Hepatocyte (in vitro differentiated cells): ENCODE results near the gene HTR3A. TPM values are rescaled to one million over a fixed set of nuclear protein-coding genes. Genes with fewer than 3 reads are reported as not detected.

Experiments
- DNase-seq: peaks from one replicate; pipeline ENCODE4 v3.0.0-alpha.2; 2016; ENCODE audit warnings: low spot score
- H2AFZ ChIP-seq: fragments of 200-600 bp; sonication (generic); 2 replicates; pipeline ENCODE4 v1.6.0; 2016; ENCODE audit warnings: antibody characterized with exemption, mild to moderate bottlenecking
- H3K27ac ChIP-seq: fragments of 200-600 bp; sonication (generic); 2 replicates; pipeline ENCODE4 v1.5.1; 2016; ENCODE audit warnings: mild to moderate bottlenecking
- H3K27me3 ChIP-seq: fragments of 200-600 bp; sonication (generic); 2 replicates; pipeline ENCODE4 v1.6.1; 2016
- H3K36me3 ChIP-seq: fragments of 200-600 bp; sonication (generic); replicated peaks from 2 replicates; pipeline ENCODE4 v1.5.1; 2016; ENCODE audit warnings: low read depth; ENCODE audit not compliant: insufficient read depth
- H3K4me1 ChIP-seq: fragments of 200-600 bp; sonication (generic); 2 replicates; pipeline ENCODE4 v1.5.1; 2016; ENCODE audit warnings: mild to moderate bottlenecking, moderate library complexity; ENCODE audit not compliant: insufficient read depth
- H3K4me2 ChIP-seq: fragments of 200-600 bp; sonication (generic); 2 replicates; pipeline ENCODE4 v1.6.0; 2016
- H3K4me3 ChIP-seq: fragments of 200-600 bp; sonication (generic); 2 replicates; pipeline ENCODE4 v1.5.1; 2016; ENCODE audit warnings: mild to moderate bottlenecking
- H3K79me2 ChIP-seq: fragments of 200-600 bp; sonication (generic); 2 replicates; pipeline ENCODE4 v1.6.0; 2017; ENCODE audit warnings: mild to moderate bottlenecking
- H3K9me2 ChIP-seq: fragments of 200-600 bp; sonication (generic); replicated peaks from 2 replicates; pipeline ENCODE4 v1.6.0; 2017; ENCODE audit warnings: mild to moderate bottlenecking; ENCODE audit not compliant: insufficient read depth
- H3K9me3 ChIP-seq: fragments of 200-600 bp; sonication (generic); 2 replicates; pipeline ENCODE4 v1.5.1; 2016; ENCODE audit warnings: low read depth, mild to moderate bottlenecking
- H4K20me1 ChIP-seq: fragments of 200-600 bp; sonication (generic); 2 replicates; pipeline ENCODE4 v1.6.0; 2016; ENCODE audit warnings: mild to moderate bottlenecking; ENCODE audit not compliant: insufficient read depth, poor library complexity, severe bottlenecking
- CTCF ChIP-seq: fragments of 200-600 bp; sonication (generic); IDR thresholded peaks from 2 replicates; pipeline ENCODE4 v1.5.1; 2016; ENCODE audit warnings: antibody characterized with exemption, mild to moderate bottlenecking; ENCODE audit not compliant: poor library complexity
- EZH2 ChIP-seq: fragments of 200-600 bp; sonication (generic); IDR thresholded peaks from 2 replicates; pipeline ENCODE4 v1.6.1; 2016; ENCODE audit warnings: antibody characterized with exemption, mild to moderate bottlenecking, borderline replicate concordance
- EZH2phosphoT487 ChIP-seq: fragments of 200-600 bp; sonication (generic); IDR thresholded peaks from one replicate; pipeline ENCODE4 v1.6.1; 2018; ENCODE audit warnings: antibody characterized with exemption, mild to moderate bottlenecking, low read depth, moderate library complexity; ENCODE audit not compliant: unreplicated experiment, severe bottlenecking
- WGBS: methylation state at CpG from one replicate; pipeline ENCODE4 v1.1.6; 2016; ENCODE audit warnings: low lambda C conversion rate; ENCODE audit errors: missing lambda C conversion rate; 5-methylcytosine and 5-hydroxymethylcytosine counted together
- polyA plus RNA-seq: library from polyadenylated mRNA; unstranded; fragments of >200 nt; fragmentation: Nextera tagmentation; extraction: Ambion mirVana; gene quantifications from 2 replicates; pipeline ENCODE4 v1.2.1, GENCODE V29; 2016
- total RNA-seq: library from RNA; depleted of rRNA; stranded (reverse); fragments of >200 nt; gene quantifications from 2 replicates; pipeline ENCODE4 v1.2.3, GENCODE V29; 2014

HTR3A gene
- total and polyA plus RNA-seq, 2 experiments from 2014 or later = not detected

- no peaks in the 10 kb centered on the region for H4K20me1 ChIP-seq
- no peaks in the 10 kb centered on the region for H3K79me2 ChIP-seq
- H3K4me1 ChIP-seq = no peaks in the 10 kb centered on the region
- H3K9me3 ChIP-seq = no peaks in the 10 kb centered on the region
- TF ChIP-seq EZH2 = no peak
- TF ChIP-seq CTCF = no peak
- no peak for TF ChIP-seq EZH2phosphoT487
- no peak overlapping the region for H3K27ac ChIP-seq
- no peak for DNase-seq
- H3K27me3 ChIP-seq = no peaks in the 10 kb centered on the region
- no peak overlapping the region for H3K4me2 ChIP-seq
- H2AFZ ChIP-seq = no peak overlapping the region
- no peaks in the 10 kb centered on the region for H3K9me2 ChIP-seq
- no peaks in the 10 kb centered on the region for H3K36me3 ChIP-seq
- H3K4me3 ChIP-seq = no peak overlapping the region
- 69% methylated on average over 4 of the region's 4 CpGs for WGBS
Observed at GRCh38 chr11:114010931-114011330, 36.0 kb downstream of the HTR3A start.

DNA sequence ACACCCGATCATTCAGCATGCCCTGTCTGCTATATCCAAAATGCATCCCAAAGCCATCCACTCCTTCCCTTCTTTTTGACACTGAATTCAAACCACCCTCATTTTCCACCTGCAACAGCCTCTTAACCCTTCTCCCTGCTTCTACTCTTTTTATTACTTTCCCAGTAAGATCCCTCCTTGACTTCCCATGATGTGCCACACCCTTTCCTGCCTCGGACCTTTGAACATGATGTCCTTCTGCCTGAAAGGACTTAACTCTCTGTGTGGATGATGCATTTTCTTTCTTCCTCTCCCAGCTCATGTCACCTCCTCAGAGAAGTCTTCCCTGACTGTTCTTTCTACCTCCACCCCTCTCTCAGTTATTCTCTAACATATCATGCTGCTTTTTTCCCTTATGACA lies 36.5 kb downstream of the HTR3A start:
- TF ChIP-seq EZH2phosphoT487 = no peak
- no peak for TF ChIP-seq EZH2
- no peak for TF ChIP-seq CTCF
- DNase-seq = no peak
- Histone ChIP-seq H3K4me2 (no peak overlapping the region), H3K4me3 (no peak overlapping the region), H4K20me1 (no peaks in the 10 kb centered on the region), H3K9me2 (no peaks in the 10 kb centered on the region), H3K27me3 (no peaks in the 10 kb centered on the region), H3K27ac (no peak overlapping the region), H2AFZ (no peak overlapping the region), H3K4me1 (no peaks in the 10 kb centered on the region), H3K79me2 (no peaks in the 10 kb centered on the region), H3K9me3 (no peaks in the 10 kb centered on the region), H3K36me3 (no peaks in the 10 kb centered on the region)
- WGBS = 71% methylated on average over 2 of the region's 2 CpGs

GRCh38 chr11:114015117-114015516 lies 40.2 kb downstream of the HTR3A start:
- Histone ChIP-seq H2AFZ (no peak overlapping the region), H3K4me1 (no peaks in the 10 kb centered on the region), H3K27me3 (no peaks in the 10 kb centered on the region), H3K36me3 (no peaks in the 10 kb centered on the region), H3K79me2 (no peaks in the 10 kb centered on the region), H3K4me3 (no peak overlapping the region), H3K4me2 (no peak overlapping the region), H3K9me3 (no peaks in the 10 kb centered on the region), H3K9me2 (no peaks in the 10 kb centered on the region), H4K20me1 (no peaks in the 10 kb centered on the region), H3K27ac (no peak overlapping the region)
- WGBS = 59% methylated on average over 6 of the region's 6 CpGs
- TF ChIP-seq EZH2phosphoT487 (no peak), EZH2 (no peak), CTCF (no peak)
- DNase-seq = no peak

- Histone ChIP-seq H3K4me1 (no peaks in the 10 kb centered on the region), H3K4me2 (no peak overlapping the region), H3K27ac (no peak overlapping the region), H4K20me1 (no peaks in the 10 kb centered on the region), H3K27me3 (no peaks in the 10 kb centered on the region), H3K9me3 (no peaks in the 10 kb centered on the region), H2AFZ (no peak overlapping the region), H3K79me2 (no peaks in the 10 kb centered on the region), H3K4me3 (no peak overlapping the region), H3K36me3 (no peaks in the 10 kb centered on the region), H3K9me2 (no peaks in the 10 kb centered on the region)
- TF ChIP-seq EZH2 = no peak
- TF ChIP-seq CTCF = no peak
- no peak for TF ChIP-seq EZH2phosphoT487
- DNase-seq = no peak
- 98% methylated on average over 2 of the region's 2 CpGs for WGBS
Observed at GRCh38 chr11:114016986-114017385, 42.1 kb downstream of the HTR3A start.
